Endothelial cell of hepatic sinusoid (primary cell): ENCODE data around the gene FBP2.

Source experiments
- in situ Hi-C: cut with HindIII; loops from 2 replicates; pipeline ENCODE4 v1.10.0; 2017; ENCODE audit warnings: low sequenced_read_pairs

FBP2 gene

GRCh38 chr9:94593459-94594345, at the start of gene FBP2:
Gene FBP2, minus strand, starts transcription at chr9:94593824. Its CDS starts 98 bp downstream, at chr9:94593726.
- in situ Hi-C loops, result no loop called here

- in situ Hi-C loops, result no loop called here
Measured at GRCh38 chr9:94643176-94643575, 49.6 kb upstream of the FBP2 start.

- in situ Hi-C loops, result no loop called here
Measured at GRCh38 chr9:94642501-94642900, 48.9 kb upstream of the FBP2 start.

- in situ Hi-C loops, result no loop called here
Measured at GRCh38 chr9:94639999-94640376, 46.4 kb upstream of the FBP2 start.

- in situ Hi-C loops, result no loop called here
Measured at GRCh38 chr9:94639061-94639998, 45.7 kb upstream of the FBP2 start, which contains the start of gene FBP1. Gene FBP1, minus strand, starts transcription at chr9:94639518. Its CDS starts 208 bp downstream, at chr9:94639310.

- in situ Hi-C loops, result no loop called here
Measured at GRCh38 chr9:94638335-94639060, 44.9 kb upstream of the FBP2 start.

- in situ Hi-C loops, result no loop called here
Measured at GRCh38 chr9:94632737-94633136, 39.1 kb upstream of the FBP2 start.

GRCh38 chr9:94631599-94631998, 38.0 kb upstream of the FBP2 start:
- in situ Hi-C loops, result no loop called here

GRCh38 chr9:94630833-94631232, 37.2 kb upstream of the FBP2 start:
- in situ Hi-C loops, result no loop called here

GRCh38 chr9:94630281-94630680, 36.7 kb upstream of the FBP2 start:
- in situ Hi-C loops, result no loop called here

- in situ Hi-C loops, result no loop called here
Measured at GRCh38 chr9:94627287-94627686, 33.7 kb upstream of the FBP2 start.

- in situ Hi-C loops, result no loop called here
Measured at GRCh38 chr9:94625835-94626234, 32.2 kb upstream of the FBP2 start.

GRCh38 chr9:94624629-94625028, 31.0 kb upstream of the FBP2 start:
- in situ Hi-C loops, result no loop called here

- in situ Hi-C loops, result no loop called here
Measured at GRCh38 chr9:94623253-94623652, 29.6 kb upstream of the FBP2 start.

GRCh38 chr9:94622087-94622800, 28.6 kb upstream of the FBP2 start:
- in situ Hi-C loops, result no loop called here

- in situ Hi-C loops, result no loop called here
Measured at GRCh38 chr9:94619026-94619425, 25.4 kb upstream of the FBP2 start.

- in situ Hi-C loops, result no loop called here
Measured at GRCh38 chr9:94613003-94613402, 19.4 kb upstream of the FBP2 start.

- in situ Hi-C loops, result no loop called here
Measured at GRCh38 chr9:94612071-94612470, 18.4 kb upstream of the FBP2 start.

GRCh38 chr9:94611638-94612068, 18.0 kb upstream of the FBP2 start:
- in situ Hi-C loops, result no loop called here

- in situ Hi-C loops, result no loop called here
Measured at GRCh38 chr9:94610181-94610606, 16.6 kb upstream of the FBP2 start.
